Activated CD4-positive, alpha-beta T cell treated with anti-CD3 and anti-CD28 coated beads for 48 hours (primary cell): ENCODE data around the gene SNX1.
"Not testable (repeated sequence)": the region's sequence is repeated elsewhere in the genome, so short reads cannot be mapped to it uniquely, and the experiment has no call there.

Source experiments
- DNase-seq: peaks from one replicate; pipeline ENCODE4 v3.0.0-alpha.2; 2020

The SNX1 gene

DNA sequence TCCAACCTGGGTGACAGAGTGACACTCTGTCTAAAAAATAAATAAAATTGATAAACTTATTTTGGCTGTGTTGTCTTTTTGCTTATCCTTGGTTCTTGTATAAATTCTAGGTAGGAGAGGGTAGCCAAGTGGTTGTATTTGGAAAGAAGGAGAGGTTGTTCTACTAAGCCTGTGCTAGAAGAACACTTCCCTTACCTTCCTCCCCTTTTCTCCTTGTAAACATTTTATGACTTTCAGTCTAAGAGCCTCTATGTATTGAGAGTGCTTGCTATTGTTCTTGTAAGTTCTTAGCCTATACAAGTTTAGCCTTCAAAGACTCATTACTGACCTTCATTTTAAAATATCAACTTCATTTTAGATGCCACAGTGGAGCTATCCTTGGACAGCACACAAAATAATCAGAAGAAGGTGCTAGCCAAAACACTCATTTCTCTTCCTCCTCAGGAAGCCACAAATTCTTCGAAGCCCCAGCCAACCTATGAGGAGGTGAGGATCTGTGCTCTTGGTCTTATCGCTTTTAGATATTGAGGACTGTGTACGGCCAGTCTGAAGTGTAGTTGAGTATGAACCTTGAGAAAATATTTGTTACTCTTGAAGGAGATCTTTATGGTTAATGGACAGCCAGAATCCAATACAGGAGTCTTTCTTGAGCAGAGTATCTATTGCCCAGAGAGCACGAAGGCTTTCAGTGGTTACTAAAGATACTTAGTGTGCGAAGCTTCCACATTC lies 22.1 kb downstream of the SNX1 start:
- DNase-seq = no peak

DNA sequence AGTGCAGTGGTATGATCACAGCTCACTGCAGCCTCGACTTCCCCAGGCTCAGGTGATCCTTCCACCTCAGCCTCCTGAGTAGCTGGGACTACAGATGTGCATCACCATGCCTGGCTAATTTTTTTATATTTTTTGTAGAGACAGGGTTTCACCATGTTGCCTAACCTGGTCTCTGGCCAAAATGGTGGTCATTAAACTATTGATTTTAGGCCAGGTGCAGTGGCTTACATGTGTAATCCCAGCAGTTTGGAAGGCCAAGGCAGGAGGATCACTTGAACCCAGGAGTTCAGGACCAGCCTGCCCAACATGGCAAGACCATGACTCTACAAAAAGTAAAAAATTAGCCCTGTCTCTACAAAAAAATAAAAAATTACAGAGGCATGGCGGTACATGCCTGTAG lies 24.5 kb downstream of the SNX1 start:
- not testable (repeated sequence) for DNase-seq

DNA sequence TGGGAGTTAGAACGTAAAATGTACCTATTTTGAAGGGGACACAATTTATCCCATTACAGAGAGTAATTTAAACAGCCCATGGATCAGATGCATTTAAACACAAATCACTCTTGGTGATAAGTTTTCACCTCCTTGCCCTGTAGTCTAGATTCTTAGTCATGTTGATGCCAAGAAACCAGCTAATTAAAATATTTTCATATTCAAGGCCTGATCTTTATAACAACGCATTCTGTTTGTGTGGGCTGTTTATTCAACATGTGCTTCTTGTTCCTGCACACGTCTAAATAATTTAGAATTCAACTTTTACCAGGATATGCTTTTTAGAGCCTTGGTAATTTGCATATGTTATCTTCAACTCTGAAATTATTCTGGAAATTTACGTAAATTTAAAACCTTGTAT lies 25.8 kb downstream of the SNX1 start:
- no peak for DNase-seq

DNA sequence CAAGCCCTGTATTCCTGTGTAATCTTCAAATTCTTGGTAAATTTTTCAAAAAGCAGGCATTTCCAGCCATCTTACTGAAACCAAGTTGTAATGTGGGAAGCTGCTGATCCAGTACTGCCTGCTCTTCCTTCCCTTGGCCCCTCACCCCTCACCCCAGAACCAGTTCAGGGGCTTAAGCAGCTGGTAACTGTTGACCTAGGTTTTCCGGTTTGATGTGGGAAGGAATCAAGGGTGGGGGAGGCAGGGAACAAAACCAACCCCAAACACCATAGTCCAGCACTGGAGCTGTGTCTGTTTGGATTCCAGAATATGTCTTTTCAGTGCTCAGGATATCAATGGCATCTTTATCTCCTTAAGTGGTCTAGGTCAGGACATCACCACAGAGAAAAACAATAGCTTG lies 26.7 kb downstream of the SNX1 start:
- DNase-seq = no peak

DNA sequence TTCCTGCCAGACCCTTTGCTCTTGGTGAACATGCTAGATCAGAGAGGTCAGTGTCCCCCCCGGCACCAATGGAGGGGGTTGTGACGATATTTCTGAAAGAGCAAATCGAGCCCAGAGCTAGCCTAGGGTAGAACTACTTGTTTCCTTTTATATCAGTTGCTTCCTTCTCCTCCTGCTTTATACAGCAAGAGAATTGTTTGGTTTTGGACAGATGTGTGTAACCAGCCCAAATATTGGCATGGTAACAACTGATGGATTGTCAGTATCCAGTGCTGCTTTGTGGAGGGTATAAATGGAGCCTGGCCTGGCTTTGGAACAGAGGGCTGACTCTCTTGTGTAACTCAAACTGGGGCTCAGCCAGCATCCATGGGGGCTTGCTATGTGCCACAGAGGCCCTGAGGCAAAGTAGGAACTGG lies 27.2 kb downstream of the SNX1 start:
- no peak for DNase-seq

DNA sequence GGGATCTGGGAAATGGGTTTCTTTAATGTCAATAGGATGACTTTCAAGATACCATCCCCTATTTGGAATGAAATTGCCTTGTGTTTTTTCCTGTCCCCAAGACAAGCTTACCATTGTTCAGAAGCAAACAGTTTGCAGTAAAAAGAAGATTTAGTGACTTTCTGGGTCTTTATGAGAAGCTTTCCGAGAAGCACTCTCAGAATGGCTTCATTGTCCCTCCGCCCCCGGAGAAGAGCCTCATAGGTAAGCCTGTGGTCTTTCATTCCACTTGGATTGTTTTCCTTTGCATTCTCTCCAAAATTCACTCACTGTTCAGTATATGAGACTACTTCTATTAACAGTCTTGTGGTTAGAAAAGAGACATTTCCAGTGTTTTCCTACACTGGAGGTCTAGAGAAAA lies 30.2 kb downstream of the SNX1 start:
- no peak for DNase-seq

DNA sequence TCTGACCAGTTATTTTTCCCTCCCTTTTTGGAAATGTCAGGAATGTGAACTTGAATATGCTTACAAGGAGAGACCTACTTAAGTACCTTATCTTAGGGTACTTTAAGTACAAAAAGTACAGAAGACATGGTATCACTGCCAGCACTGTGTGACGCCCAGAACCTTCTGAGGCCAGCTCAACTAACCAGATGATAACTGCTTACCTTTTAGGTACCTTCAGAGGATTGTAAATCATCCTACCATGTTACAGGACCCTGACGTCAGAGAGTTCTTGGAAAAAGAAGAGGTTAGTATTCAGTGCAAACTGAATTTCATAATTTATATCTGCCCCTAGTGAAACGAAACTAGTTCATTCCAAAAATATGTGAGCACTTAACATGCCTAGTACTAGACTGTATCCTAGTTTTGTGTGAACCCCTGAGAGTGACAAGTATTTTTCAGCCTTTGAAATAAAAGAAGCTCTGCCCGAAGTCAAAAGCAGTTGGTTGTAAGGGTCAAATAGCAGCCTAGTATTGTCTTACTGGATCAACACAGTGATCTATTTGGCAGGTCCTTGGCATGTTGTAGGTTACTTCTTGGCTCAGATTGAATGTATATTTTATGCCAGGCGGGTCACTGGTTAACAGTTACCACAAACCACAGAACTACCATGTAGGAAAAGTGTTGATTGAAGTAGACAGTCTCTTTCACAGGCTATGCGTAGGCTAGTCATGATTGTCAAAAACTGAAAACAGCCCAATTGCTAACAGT lies 31.9 kb downstream of the SNX1 start:
- DNase-seq = no peak

DNA sequence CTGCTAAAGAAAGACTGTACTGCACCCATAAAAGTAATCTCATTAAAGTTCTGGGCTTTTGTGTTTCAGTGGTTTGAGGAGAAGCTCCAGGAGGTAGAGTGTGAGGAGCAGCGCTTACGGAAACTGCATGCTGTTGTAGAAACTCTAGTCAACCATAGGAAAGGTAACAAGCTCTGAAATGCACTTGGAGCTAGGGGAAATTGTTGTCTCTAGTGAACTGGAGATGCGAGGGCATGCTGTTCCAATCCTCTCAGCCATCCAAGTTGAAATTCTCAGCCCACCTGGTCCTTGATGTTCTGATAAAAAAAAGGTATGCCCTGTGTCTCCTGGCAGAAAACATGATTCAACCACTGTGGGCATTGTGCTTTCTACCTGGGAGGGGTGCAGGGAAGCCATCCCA lies 34.4 kb downstream of the SNX1 start:
- no peak for DNase-seq

DNA sequence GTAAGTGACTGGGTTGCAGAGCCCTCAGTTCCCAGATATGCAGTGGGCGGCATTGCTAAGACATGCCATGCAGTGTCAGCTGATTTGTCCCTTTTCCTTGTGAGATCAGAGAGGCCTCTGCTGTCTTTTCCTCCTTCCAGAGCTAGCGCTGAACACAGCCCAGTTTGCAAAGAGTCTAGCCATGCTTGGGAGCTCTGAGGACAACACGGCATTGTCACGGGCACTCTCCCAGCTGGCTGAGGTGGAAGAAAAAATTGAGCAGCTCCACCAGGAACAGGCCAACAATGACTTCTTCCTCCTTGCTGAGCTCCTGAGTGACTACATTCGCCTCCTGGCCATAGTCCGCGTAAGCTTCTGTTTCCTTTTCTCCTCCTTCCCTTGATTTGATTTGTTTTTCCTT lies 35.8 kb downstream of the SNX1 start:
- DNase-seq = no peak

DNA sequence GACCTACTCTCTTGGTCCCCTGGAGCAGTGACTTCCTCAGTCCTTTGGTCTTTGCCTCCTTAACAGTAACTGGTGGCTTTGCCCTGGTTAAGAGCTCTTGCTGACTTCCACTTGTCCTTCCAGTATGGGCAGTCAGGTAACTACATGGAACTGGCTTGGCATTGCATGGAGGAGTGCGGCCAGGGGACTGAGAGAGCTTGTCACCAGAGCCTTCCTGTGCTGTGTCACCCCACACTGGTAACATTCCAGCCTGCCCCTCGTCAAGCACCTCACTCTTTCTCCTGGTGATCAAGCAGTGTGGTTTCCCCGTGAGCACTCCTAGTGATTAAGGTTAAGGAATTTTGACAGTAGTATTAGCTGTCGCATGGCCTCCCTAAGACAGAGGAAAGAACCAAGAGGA lies 36.4 kb downstream of the SNX1 start:
- no peak for DNase-seq

DNA sequence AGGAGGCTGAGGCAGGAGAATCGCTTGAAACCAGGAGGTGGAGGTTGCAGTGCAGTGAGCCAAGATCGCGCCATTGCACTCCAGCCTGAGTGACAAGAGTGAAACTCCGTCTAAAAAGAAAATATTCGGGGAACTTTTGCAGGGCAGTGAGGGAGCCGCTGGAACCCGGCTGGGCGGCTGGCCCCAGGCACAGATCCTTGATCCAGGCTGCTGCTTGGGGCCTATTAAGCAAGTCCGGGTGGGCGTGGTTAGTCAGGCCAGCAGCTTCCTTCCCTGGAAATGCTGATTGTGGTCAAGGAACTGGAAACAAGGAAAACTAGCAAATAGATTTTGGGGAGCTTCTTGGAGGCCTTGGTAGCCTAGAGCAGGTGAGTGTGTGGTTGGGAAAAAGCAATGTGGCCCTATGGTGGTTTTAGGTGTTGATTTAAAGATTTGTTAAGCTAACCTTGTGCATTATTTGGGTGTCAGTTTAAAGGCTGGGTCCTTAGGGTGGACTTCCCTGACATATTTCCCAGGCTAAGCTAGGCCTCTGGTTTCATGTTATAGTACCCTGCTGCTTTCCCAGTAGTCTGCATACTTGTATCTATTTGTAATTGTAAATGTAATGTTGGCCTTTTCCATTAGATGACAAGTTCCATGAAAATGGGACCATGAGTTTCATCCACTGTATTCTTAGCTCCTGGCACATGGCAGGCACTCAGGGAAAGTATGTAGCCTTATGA lies 38.0 kb downstream of the SNX1 start:
- DNase-seq = no peak

DNA sequence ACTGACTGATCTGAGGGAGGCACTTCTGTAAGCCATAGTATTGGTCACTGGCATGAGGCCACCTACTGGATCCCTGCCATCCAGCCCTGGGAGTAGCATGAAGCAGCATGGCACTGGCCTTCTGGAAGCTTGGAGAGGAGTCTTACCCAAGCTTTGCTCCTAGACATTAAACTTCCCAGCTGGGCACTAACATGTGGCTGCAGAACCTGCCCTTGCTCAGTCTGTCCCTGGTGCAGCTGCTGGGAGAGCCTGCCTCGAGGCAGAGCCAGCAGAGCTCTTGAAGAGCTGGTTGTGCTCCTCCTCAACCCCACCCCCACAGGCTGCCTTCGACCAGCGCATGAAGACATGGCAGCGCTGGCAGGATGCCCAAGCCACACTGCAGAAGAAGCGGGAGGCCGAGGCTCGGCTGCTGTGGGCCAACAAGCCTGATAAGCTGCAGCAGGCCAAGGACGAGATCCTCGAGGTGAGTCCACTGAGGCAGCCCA lies 38.6 kb downstream of the SNX1 start:
- DNase-seq = no peak

DNA sequence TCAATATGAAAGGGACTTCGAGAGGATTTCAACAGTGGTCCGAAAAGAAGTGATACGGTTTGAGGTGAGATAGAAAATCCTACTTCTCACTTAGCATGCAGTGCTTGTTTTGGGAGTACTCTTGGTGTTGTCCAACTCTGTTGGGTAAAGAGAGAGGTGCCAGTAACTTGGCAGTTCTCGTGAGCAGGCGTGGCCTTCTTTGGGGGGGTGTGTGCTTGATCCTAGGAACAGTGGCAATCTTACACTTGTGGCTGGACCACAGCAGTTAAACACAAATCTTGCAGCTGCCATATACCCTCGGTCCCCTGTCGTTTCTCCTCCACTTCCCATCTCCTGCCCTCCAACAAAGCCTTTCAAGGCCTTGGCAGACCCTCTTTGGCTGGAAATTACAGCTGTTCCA lies 40.6 kb downstream of the SNX1 start:
- DNase-seq = no peak

DNA sequence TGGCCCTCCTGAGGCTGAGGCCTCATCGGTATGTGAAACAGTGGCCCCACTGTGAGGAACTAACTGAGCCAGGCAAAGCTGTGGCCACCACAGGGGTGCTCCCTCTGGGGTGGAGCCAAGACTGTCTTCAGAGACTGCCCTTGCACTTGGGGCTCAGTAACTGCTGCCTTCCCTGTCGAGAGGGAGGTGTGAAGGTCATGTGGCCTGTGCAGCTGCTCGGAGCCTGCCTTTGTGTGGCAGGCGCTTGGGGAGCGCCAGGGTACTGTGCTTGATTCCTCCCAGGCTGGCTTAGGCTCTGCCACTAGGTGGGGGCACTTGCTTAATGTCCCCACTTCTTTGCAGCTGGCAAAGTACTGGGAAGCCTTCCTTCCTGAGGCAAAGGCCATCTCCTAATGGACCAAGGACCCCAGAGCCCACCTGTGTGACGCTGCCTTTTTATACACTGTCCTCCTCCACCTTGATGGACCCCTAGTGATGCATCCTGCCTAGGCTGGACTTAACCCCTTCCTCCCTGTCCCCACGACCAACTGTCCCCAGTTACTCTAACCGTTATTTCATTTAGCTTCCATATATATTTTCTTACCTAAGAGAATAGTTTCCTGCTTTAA lies 41.5 kb downstream of the SNX1 start:
- no peak for DNase-seq

DNA sequence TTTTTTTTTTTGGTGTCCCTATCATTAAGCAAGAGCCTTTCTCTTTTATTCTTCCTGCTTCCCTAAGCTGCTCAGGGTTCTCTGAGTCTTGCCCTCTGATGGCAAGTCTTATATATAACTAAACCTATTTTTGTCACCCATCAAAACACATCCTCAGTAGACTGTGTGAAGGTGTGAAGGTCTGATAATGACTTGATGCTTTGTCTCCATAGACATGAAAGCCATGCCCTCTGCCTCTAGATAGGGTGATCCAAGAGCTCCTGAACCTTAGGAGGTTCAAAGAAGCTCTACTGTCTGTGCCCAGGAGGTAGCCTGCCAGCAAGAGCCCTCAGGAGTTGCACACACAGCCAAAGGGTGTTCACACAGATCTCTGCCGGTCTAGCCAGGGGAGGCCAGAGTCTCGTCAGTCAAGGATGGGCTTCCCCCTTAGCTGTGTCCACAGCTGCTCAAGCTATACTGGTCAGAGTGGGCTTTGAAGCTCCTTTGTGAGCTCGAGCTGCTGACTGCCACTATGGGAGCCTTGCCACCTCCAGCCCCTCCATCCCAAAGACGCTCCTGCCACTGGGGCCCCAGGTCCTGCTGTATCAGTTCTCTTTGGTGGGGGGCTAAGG lies 42.7 kb downstream of the SNX1 start:
- DNase-seq = no peak

DNA sequence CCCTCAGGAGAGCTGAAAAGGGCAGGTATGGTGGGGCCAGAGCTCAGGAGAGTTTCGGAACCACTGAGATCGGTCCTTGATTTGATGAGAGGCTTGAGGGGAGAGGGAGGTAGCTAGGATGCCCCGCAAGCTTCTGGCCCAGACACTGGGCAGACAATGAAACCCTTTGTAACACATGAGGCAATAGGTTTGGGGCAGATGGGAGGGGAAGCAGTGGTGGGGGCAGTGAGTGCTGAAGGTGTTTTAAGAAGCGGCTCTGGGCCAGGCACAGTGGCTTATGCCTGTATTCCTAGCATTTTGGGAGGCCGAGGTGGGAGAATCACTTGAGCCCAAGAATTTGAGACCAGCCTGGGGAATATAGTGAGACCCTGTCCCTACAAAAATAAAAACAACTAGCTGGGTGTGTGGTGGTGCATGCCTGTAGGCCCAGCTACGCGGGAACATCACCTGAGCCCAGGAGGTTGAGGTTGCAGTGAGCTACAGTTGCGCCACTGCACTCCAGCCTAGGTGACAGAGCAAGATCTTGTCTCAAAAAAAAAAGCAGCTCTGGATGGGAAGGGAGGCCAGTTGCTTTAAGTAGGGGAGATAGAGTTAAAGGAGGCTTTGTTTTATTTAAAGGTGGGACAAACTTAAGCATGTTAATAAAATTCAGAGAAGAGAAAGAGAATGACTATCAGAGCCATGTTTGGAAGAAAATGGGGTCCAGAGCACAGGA lies 46.2 kb downstream of the SNX1 start:
- no peak for DNase-seq

DNA sequence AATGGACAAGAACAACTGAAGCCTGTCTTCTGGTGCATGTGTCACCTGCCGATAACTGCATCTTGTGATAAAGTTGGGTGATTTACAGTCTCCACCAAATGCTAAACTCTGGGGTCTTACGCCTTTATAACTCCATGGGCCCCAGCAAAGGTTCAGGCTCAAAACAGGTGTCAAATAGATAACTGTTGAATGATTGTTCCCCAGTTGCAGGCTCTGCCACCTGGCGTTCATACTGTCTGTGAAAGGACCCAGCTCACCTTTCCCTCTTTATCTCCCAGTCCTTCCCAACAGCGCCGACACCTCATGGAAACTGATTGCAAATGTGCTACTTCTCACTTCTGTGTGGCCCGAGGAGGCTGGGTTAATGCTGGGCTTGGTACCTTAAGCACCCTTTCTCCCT lies 47.5 kb downstream of the SNX1 start:
- no peak for DNase-seq

DNA sequence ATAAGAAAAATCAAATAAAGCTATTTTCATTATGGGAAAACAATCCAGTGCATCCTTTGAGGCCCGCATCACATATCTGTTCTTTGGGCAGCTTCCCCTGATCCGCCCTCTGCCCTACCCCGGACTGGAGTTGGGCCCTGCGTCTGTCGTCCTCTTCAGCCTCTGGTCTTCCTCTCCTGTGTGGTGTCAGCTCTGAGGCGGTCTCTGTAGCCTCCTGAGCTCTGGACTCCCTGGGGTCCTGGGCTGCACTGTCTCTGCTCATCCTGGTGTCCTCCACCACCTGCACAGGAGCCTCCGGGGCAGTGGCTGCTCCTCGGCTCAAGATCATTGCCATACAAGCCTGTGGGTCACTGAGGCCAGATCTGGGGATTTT lies 48.4 kb downstream of the SNX1 start:
- no peak for DNase-seq

DNA sequence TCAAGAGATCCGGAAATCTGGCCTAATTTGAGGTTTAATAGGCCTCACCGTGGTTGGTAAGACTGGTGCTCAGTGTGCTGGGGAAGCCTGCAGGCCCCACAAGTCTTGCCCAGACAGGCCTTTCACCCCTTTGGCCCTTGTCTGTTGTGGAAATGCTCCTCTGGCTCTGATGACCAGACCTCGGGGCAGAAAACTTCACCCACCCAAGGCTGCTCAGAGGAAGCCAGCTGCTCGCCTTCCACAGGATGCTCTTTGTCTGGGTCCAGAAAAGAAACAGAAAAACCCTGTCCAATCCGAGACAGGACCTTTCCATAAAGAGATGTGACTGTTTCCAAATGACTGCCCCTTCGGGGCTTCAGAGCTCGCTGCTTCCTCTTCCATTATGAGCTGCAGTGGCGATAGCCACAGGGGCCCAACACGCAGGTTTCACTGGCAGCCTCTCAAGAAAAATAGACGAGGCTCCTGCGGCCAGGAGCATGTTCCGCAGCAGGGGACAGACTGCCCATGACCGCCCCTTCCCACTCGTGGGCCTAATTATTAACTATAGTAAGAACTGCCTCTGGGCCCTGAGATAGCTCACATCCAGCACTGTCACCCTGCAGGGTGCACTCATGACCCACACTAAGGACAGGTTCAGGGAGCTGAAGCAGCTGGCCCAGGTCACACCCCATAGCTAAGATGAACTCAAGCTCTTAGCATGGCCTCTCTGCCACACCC lies 48.9 kb downstream of the SNX1 start:
- DNase-seq = no peak

DNA sequence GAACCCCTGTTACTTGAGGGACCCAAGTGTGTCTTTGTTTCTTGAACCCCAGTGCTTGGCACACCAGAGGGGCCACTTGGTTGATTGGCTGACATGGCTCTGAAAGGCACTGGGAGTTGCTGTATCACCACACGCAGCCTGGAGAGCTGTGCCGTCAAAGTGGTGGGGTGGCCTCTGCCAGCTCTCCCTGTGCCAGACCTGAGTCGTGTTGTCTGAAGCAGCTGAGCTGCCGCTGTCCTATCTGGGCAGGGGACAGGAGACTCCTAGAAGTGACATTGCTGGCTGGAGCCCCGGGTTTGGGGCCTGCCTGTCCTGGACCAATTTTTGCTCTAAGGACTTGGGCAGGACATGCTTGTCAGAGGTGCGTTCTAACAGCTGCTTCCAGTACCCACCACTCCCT lies 50.3 kb downstream of the SNX1 start:
- DNase-seq = no peak

DNA sequence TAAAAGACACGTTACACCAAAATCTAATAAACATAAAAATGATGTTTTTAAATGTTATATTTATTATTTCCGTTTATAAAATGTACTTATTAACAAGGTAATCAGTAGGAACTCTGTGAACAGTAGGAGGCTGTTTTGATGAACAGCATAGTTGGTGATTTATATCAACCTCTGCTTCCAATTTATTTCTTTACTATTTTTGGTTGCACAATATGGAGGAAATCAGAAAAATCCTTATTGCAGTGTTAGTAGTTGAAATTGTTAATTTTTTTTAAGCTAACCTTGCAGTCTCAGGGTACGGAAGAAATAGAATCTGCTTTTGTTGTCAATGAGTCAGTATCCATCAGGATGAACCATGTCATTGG lies 50.7 kb downstream of the SNX1 start:
- DNase-seq = no peak
